GM21526 (cell line): ENCODE data around the gene SPRED2.

ENCODE experiments used
- ATAC-seq: cut with Tn5 transposase; IDR thresholded peaks from one replicate; pipeline ENCODE4 v1.9.1; 2021; ENCODE audit warnings: moderate library complexity; ENCODE audit not compliant: unreplicated experiment, low FRiP score

SPRED2 gene

GRCh38 chr2:65261676-65262075 lies 170.7 kb downstream of the SPRED2 start:
- ATAC-seq, result no peak
